GM21528 (cell line): ENCODE results near the gene SRCAP.
"Not testable (repeated sequence)": the region's sequence is repeated elsewhere in the genome, so short reads cannot be mapped to it uniquely, and the experiment has no call there.

ENCODE experiments used
- ATAC-seq: cut with Tn5 transposase; IDR thresholded peaks from one replicate; pipeline ENCODE4 v1.9.1; 2021; ENCODE audit warnings: mild to moderate bottlenecking, moderate library complexity; ENCODE audit not compliant: unreplicated experiment, low FRiP score

SRCAP gene

DNA sequence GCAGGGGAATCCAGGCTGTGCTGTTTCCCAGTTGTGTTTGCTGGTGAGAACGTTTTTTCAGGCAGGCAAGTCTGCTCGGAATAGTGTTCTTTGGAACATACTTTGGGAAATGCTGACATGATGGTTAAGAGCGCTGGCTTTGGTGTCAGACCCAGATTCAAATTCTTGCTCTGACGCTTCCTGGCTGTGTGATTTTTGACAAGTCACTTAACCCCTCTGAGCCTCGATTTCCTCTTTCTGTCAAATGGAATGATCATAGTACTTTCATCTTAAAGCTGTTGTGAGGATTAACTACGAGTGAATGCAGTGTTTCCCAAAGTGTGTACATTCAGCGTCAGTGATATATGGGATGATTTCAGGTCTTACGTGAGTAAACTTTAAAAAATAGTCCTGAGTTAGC is 35.9 kb upstream of the SRCAP start:
- ATAC-seq = no peak

DNA sequence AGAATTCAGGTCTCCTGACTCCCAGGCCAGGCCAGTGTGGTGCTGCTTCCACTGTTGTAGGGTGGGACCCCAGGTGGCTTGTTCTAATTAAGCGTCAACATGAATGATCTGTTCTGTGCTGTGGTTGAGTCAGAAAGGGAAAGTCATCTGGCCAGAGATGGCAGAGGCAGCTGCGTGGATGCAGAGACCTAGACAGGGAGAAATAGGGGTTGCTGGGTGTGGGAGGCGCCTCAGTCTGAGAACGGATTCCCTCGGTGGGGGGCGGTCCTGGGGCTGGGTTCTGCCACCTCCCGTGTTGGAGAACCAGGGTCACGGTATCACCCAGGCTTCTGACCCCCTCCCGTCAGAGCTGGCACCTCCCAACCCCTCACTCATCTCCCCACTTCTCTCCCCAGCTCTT is 35.2 kb upstream of the SRCAP start:
- ATAC-seq = no peak

DNA sequence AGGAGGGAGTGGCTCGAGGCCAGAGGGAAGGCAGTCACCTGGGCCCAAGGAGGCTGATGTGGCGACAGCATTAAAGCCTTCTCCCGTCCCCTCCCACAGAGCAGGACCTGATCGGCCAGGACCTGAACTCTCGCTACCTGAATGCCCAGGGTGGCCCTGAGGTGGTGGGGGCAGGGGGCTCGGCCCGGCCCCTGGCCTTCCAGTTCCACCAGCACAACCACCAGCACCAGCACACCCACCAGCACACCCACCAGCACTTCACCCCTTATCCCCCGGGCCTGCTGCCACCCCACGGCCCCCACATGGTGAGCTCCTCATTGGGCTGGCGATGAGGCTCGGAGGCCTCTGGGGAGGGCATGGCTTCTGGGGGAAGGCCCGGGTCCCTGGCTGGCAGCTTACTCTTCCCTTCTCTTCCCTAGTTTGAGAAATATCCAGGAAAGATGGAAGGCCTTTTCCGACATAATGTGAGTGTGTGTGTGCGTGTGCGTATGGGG is 34.3 kb upstream of the SRCAP start:
- ATAC-seq = no peak

DNA sequence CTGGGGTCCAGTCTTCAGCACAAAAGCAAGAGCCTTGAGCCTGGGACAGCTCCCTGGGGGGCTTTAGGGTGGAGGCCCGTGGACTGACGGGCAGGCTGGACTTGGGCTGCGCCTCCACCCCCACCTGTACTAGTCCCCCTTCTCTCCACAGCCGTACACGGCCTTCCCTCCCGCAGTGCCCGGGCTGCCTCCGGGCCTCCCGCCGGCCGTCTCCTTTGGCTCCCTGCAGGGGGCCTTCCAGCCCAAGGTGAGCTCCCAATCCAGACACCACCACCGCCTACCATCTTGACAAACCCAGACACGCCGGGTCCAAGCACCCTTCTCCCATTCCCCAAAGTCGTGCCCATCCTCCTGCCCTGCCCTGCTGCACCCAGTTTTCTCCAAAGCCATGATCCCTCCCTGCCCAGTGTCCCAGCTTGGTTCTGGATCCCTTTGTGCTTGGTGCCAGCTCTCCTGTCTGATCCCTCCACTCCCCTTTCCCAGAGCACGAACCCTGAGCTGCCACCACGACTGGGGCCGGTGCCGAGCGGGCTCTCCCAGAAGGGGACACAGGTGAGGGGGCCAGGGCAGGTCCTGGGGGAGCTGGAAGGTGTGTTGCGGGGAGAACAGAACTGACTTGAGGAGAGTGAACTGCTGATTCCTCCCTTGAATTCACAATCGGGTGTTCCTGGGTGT is 33.7 kb upstream of the SRCAP start:
- ATAC-seq = no peak

DNA sequence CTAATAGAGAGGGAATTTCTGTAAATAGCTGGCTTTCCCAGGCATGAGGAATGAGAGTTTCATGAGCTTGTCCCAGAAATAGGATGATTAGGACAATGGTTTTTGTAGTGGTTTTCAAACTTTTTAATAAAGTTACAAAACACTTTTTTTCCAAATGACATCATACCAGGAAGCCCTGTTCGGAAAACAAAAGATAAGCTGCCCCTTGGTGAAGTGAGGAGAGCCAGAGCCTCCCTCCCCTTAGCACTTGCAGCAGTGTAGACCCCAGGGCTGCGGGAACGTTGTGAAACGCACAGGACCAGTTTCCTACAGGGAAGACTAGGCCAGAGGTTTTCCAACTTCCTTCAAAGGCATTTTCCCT is 33.2 kb upstream of the SRCAP start:
- ATAC-seq = no peak

DNA sequence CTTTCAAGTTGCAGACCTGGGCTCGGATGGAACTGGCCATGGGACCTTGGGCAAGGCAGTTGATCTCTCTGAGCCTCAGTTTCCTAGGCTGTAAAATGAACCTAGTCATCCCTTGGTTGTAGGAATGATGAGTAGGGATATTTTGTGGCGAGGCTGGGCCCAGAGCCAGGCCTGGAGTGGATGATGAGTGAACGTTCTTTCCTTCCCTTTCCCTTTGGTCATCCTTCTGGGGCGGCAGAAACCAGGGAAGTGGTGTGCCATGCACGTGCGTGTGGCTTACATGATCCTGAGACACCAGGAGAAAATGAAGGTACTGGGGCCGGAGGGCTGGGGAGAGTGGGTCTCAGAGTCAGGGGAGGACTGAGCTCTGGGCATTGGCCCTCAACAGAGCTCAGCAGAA is 32.3 kb upstream of the SRCAP start:
- ATAC-seq = no peak

DNA sequence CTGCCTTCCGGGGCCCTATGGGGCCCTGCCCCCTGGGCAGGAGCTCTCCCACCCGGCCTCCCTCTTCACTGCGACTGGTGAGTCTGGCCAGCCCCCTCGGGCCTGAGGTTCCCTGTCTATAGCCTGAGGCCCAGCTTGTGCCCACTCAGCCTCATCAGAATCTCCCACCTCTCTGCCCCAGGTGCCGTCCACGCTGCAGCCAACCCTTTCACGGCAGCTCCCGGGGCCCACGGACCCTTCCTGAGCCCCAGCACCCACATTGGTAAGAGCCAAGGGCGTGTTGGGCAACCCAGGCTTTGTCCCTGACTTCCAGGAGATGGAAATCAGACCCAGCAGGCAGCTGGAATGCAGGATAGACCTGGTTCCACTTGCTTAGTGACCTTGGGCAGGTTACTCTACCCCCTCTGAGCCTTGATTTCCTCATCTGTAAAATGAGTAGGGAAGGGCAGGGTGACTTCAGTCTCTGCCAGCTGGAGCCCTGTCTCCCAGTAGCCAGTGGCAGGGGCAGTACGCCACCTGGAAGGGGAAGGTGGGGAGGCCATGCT is 31.5 kb upstream of the SRCAP start:
- ATAC-seq = no peak

DNA sequence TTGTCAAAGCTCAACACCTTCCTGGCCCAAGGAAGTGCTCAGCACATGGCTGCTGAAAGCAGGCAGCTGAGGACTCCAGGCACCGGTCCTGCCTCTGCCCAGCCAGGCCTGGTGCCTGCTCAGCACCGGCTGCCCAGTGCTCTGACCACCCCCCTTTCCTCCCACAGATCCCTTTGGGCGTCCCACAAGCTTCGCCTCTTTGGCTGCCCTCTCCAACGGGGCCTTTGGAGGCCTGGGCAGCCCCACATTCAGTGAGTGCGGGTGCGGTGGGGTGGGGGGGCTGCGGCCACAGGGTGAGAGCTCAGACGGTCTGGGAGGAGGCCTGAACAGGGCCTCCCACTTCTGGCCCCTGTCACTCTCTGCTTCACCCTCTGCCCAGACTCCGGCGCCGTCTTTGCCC is 30.6 kb upstream of the SRCAP start:
- ATAC-seq = no peak

DNA sequence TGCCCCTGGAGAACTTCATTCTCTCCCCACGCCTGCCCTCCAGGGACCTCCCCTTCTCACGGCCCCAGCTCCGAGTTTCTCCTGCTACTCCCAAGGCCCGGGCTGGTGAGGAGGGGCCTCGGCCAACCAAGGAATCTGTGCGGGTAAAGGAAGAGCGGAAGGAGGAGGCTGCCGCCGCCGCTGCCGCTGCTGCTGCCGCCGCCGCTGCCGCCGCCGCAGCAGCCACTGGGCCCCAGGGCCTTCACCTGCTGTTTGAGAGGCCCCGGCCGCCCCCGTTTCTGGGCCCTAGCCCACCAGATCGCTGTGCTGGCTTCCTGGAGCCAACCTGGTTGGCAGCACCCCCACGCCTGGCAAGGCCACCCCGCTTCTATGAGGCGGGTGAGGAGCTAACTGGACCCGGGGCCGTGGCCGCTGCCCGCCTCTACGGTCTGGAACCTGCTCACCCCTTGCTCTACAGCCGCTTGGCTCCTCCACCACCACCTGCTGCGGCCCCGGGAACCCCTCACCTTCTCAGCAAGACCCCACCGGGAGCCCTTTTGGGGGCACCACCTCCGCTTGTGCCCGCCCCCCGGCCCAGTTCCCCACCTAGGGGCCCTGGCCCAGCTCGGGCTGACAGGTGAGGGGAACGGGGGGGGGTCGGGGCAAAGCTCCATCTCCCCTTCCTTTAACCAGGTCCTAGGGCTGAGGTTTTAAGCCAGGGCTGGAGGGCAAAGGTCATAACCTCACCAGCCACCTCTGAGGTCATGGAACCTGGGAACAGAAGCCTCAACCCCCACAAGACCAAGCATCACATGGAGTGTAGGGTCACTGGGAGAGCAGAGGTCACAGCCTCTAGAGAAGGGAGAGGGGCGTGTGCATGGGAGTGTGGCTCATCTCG is 29.7 kb upstream of the SRCAP start:
- ATAC-seq = no peak

DNA sequence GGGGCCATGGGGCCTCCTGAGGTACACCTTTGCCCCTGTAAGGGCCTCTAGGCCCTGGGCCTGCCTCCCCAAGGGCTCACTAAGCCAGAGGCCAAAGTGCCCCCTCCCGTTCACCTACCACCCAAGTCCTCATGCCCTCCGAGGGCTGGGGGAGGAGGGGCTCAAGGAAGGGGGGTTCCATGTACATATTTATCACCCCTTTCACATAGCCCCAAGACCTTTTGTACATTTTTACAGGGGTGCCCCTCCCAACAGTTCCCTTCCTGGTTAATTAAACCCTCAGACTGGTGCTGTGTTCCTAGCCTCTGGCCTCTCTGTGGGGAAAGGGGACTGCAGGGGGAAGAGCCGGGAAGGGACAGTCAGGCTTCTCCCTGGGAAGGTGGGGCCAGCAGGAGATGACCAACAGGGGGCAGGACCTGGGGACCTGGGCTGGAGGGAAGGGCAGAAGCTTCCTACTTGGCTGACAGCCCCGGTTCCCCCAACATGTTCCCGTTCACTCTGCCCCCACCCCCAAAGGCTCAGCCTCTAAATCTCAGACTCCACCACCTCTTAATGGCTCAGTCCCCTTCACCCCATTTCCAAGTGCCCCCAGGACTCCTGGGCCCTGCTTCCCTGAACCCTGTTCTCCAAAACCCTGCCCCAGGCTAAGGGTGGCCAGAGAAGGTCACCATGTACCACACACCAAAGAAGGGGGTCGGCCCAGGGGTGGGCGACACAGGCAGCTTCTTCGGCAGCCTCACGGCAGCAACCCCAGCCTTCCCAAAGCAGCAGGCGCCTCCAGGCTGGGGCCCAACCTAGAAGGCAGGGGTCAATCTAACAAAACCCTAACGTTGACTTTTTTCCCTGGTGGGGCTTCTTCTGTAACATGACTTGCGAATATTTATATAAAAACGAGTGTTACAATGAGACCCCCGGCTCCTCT is 28.8 kb upstream of the SRCAP start:
- no peak for ATAC-seq

DNA sequence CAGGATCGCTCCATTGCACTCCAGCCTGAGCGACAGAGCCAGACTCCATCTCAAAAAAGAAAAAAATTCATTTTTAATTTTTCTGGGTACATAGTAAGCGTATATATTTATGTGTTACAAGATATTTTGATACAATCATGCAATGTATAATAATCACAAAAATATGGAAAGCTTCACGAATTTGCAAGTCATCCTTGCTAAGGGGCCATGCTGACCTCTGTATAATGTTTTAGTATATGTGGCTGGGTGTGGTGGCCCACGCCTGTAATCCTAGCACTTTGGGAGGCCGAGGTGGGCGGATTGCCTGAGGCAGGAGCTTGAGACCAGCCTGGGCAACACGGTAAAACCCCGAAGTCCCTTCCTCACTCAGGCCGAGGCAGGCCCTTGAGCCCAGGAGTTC is 23.8 kb upstream of the SRCAP start:
- ATAC-seq = no peak

DNA sequence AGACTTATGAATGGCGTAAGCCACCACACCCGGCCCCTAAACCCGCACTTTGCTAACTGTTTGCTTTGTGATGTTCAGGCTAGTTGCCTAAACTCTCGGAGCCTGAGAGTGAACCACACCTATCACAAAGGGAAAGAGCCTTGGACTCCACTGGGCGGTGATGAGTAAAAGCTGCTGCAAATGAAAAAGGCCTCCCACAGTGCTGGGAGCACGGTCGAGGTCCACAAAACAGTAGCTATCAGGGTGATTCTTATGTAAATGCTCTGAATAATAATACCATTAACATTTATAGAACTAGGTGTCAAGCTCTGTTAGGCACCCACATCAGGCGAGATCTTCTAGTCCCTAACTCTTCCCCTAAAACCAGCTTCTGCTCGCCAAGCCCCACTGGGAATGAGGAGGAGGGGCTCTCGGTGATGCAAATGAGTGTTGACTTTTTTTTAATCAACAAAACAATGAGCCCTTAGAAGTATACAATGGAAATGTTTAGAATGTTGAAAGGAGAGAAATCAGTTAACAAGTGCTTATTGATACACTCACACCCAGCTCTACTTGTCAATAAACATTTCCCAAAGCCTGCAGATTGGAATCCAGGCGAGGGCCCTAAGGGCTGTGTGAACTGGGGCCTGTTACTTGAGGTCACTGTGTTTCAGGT is 20.9 kb upstream of the SRCAP start:
- ATAC-seq = no peak

DNA sequence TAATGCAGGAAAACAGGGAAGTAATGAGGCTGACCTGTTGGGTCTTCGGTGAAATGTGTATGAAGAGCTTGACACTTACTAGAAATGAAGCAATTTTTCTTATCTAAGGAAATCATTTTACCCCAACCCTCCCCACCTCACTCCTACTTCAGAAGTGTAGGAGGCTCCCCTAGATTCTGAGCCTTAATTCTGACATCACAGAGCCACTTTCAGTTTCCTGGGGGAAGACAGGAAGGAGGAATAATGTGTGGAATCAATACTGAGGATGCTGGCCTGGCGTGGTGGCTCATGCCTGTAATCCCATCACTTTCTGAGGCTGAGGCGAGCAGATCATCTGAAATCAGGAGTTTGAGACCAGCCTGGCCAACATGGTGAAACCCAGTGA is 20.4 kb upstream of the SRCAP start:
- ATAC-seq = no peak

DNA sequence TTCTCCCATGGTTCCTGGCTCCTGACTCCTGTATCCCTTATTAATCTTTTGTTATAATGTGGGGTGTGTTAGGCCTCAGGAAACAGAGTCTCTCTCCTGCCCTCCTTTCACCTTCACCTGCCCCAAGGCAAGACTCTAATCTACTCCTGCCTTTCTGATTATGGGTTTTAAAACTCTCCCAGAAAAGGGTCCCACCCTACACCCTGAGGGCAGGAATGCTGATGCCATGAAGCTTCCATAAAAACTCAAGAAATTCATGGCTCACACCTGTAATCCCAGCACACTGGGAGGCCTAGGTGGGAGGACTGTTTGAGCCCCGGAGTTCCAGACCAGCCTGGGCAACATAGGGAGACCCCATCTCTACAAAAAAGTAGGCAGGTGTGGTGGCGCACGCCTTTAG is 18.6 kb upstream of the SRCAP start:
- no peak for ATAC-seq

DNA sequence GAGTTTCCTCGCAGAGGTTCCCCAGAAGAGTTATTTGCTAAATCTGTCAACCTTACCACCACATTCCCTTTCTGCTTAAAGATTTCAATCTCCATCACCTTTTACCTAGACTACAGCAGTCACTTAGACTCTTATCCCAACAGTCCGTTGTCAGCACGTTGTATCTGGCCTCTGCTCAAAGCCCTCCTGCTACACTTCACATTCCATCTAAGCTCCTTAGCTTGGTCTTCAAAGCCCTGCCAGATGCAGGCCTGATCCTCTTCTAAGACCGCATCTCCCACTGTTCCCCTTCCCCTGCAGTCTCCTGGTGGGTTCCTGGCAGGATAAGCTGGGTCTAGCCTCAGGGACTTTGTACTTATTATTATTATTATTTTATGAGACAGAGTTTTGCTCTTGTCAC is 10.3 kb upstream of the SRCAP start:
- no peak for ATAC-seq

DNA sequence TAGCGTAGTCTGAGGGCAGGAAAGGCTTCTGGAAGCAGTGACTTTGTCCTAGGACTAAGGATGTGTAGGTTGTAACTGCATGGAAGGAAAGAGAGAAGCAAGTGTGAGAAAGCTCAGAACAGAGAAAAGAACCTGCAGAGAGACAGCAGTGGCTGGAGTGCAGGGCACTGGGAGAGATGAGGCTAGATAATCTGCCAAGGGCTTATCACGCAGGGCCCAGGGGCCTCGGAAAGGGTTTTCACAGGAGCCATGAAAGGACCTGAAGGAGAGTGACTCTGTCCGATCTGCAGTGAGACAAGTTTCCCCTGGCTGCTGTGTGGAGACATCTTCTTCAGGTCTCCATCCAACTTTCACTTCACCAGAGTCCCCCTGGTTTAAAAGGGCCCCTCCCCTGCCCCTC is 7.1 kb upstream of the SRCAP start:
- ATAC-seq = no peak

DNA sequence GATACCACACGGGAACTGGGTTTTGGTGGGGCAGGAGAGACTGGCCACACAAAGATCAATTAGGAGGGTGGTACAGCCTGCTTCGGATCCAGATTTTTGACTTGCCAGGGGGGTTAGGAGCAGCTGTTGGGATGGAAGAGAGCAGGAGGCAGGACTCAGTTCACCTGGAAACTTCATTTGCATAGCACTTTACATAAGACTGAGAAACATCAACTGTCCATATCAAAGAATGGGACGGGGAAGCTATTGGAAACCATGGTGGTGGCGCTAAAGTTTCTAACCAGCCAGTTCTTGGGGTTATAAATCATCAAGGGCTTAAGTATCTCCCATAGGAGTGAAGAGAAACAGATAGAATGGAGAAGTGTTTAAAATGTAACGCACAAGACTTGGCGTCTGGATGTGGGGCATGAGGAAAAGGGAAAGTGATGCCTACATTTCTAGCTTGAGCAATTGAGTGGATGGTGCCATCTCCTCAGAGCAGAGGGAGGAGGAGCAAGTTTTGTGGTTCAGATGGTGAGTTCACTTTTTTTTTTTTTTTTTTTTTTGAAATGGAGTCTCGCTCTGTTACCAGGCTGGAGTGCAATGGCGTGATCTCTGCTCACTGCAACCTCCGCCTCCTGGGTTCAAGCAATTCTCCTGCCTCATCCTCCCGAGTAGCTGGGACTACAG is 6.4 kb upstream of the SRCAP start:
- no peak for ATAC-seq

DNA sequence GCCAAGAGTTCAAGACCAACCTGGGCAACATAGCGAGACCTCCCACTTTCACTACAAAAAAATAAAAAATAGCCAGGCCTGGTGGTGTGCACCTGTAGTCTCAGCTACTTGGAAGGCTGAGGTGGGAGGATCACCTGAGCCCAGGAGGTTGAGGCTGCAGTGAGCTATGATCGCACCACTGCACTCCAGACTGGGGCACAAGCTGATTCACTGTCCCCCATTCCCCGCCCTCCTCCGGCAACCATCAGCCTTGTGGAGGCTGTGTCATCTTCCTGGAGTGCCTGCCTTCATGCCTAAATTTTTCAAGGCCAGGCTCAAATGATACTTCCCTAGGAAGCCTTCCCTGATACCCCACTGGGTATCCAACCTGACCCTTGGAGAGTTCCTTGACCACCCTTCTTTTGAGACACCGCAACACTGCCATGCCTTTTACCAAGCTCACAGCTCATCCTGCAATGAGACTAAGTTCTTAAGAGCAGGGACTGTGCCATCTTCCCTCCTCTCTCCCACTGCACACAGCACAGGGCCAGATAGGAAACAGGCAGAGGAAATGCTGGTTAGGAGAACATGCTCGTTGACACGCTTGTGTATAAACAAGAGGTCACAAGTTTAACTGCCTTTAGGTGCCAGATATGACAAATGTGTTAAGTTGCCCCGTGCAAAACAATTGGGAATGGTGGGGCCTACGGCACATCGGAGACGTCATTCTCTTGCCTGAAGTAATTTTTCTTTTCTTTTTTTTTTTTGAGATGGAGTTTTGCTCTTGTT is 3.9 kb upstream of the SRCAP start:
- no peak for ATAC-seq

DNA sequence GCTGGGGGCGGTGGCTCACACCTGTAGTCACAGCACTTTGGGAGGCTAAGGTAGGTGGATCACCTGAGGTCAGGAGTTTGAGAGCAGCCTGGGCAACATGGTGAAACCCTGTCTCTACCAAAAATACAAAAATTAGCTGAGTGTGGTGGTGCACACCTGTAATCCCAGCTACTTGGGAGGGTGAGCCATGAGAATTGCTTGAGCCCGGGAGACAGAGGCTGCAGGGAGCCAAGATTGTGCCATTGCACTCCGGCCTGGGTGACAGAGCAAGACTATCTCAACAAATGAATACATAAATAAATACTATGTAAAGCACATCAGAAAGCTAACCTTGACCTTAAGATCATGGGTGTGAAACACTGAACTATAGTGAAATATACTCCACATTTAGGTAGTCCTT is 2.3 kb upstream of the SRCAP start:
- not testable (repeated sequence) for ATAC-seq
